VCaP (cell line): ENCODE data around the gene KAT7.

Source experiments
- H3K27ac ChIP-seq: fragments of 450-650 bp; 2 replicates; pipeline ENCODE4 v1.5.1; 2017
- TF ChIP-seq, protein P1 (sequence below): fragments of 450-650 bp; conservative IDR thresholded peaks from 2 replicates; pipeline ENCODE4 v1.5.1; 2017; ENCODE audit warnings: mild to moderate bottlenecking, moderate library complexity

KAT7 gene

DNA sequence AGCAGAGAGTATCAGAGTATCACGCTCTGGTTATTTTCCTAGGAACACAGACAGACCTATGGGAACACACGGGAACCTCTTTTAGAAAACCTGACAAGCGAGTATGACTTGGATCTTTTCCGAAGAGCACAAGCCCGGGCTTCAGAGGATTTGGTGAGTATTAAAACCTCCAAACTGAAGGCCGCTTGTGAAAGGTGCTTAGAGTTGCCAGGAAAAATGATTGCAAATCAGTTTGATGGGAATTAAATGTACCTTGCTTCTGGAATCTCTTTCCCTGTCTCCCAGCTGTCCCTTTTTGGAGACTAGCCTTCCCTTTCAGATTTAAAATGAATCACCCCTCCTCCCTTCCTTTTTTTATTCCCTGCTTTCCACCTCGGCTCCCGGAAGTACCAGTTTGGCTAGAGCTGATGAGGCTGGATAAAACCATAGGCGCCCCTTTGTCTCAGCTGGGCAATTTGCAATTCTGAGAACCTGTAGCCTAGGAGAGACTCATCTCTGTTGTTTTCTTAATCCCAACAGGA is 27.3 kb downstream of the KAT7 start:
- TF ChIP-seq, protein P1, sequence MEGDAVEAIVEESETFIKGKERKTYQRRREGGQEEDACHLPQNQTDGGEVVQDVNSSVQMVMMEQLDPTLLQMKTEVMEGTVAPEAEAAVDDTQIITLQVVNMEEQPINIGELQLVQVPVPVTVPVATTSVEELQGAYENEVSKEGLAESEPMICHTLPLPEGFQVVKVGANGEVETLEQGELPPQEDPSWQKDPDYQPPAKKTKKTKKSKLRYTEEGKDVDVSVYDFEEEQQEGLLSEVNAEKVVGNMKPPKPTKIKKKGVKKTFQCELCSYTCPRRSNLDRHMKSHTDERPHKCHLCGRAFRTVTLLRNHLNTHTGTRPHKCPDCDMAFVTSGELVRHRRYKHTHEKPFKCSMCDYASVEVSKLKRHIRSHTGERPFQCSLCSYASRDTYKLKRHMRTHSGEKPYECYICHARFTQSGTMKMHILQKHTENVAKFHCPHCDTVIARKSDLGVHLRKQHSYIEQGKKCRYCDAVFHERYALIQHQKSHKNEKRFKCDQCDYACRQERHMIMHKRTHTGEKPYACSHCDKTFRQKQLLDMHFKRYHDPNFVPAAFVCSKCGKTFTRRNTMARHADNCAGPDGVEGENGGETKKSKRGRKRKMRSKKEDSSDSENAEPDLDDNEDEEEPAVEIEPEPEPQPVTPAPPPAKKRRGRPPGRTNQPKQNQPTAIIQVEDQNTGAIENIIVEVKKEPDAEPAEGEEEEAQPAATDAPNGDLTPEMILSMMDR, result no peak

DNA sequence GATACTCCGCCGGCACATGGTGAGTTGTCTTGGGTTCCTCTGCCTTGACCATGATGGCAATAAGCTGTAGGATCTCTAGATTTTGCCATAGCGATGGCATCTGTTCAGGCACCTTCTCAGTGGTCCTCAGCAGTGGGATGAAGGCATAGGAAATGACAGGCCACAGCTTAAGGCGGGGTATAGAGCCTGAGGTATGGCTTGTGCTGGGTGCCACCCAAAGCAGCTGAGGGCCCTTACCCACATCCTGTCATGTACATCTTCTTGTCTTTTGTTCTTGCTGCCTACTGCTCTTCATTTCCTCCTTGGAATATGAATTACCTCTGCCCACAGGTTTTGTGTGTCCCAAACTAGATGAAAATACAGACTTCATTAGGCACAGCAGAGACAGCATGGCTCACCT is 29.5 kb downstream of the KAT7 start:
- TF ChIP-seq, protein P1, result no peak
- peak overlapping the region; percentile 96 for H3K27ac ChIP-seq

More for the DNA sequence above, 27.3 kb downstream of the KAT7 start:
- H3K27ac ChIP-seq, result peak overlapping the region; percentile 96

DNA sequence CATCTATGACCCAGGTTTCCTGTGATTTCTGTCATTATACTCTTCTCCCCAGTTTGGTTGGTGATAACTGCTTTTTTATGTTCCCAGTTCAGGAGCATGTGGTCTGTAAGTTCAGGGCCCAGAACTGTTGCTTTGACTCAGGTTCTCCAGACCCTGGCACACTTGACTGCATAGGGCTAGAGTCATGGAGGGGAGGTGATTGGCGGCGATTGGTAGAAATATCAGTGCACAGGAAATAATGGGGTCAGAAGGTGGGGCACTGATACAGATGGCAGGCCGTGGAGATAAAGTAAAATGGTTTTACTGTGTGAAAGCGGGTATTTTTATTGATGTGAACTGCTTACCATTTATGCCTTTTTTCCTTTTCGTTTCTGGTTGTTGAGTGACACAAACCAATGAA is 30.7 kb downstream of the KAT7 start:
- TF ChIP-seq, protein P1, result no peak
- peak overlapping the region; percentile 96 for H3K27ac ChIP-seq

DNA sequence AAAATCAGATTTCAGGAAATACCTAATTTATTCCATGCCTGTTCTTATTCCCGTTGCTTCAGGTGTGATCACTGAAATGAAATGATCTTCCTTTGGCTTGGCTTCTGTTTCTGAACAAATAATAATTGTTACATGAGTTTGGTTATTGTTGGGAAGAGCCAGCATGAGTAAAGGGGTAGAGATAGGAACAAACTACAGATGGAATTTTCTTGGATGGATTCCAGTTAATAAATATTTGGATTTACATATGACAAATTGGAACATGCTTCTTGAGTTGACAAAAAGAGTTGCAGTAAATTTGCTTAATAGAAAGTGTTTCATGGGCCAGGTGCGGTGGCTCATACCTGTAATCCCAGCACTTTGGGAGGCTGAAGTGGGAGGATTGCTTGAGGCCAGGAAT is 31.2 kb downstream of the KAT7 start:
- peak overlapping the region; percentile 96 for H3K27ac ChIP-seq
- TF ChIP-seq, protein P1, result no peak

DNA sequence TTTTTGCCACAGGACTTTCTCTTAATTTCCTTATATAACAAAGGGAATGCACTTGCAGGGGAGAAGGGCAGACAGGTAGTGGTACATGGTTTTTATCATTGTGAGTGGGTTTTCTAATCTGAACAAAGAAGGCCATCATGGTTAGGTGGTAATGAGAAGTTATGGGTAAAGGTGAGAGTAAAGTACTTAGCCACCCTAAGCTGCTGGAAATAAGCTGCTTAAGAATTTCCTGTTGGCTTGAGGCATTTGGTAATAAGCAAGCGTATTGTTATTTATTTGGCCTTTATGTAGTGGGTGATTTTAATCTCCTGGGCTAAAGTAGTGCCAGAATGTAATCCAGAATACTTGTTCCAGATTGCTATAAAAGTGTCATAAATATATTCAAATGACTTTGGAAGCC is 32.3 kb downstream of the KAT7 start:
- H3K27ac ChIP-seq, result peak overlapping the region; percentile 96
- TF ChIP-seq, protein P1, result no peak

DNA sequence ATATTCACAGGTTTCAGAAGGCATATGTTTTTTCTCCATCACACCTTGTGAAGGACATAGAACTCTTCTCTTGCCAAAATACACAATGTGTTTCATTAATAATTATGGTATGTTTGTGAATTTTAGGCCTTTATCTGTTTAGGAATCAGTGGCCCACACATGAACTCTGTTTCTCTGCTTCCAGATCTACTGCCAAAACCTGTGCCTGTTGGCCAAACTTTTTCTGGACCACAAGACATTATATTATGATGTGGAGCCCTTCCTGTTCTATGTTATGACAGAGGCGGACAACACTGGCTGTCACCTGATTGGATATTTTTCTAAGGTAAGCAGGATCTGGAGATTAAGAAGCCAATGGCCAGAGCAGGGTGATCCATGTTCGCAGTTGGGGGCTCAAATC is 33.0 kb downstream of the KAT7 start:
- TF ChIP-seq, protein P1, result no peak

DNA sequence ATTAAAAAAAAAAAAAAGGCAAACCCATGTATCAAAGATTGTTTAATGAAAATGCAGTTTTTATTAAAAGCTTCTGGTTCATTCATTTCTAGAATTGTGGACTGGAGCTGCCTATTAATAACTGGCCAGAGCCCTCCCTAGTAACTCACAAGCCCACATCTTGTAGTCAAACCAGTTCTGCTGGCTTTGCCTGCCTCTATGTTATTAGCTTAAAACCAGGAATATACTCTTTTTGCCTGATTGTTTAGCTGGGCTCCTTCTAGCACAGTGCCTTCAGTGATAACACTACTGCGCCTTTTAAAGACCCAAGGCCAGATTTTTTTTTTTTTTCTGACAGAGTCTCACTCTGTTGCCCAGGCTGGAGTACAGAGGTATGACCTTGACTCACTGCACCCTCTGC is 33.4 kb downstream of the KAT7 start:
- TF ChIP-seq, protein P1, result no peak
- H3K27ac ChIP-seq, result peak overlapping the region; percentile 96

More for the DNA sequence above, 33.0 kb downstream of the KAT7 start:
- H3K27ac ChIP-seq, result peak overlapping the region; percentile 96
